Neural cell (in vitro differentiated cells): ENCODE data around the gene RGS12. TPM values are rescaled to one million over a fixed set of nuclear protein-coding genes. Genes with fewer than 3 reads are reported as not detected.

Experiments used
- H2AFZ ChIP-seq: fragments of 200-600, 300-800 bp; sonication (generic), shearing (Covaris generic); 2 replicates; pipeline ENCODE4 v1.6.0; 2014; ENCODE audit warnings: low read depth, mild to moderate bottlenecking, antibody characterized with exemption, low read length, moderate library complexity
- H3F3A ChIP-seq: fragments of 200-600 bp; shearing (Covaris generic); 2 replicates; pipeline ENCODE4 v1.6.1; 2016; ENCODE audit warnings: mild to moderate bottlenecking, moderate library complexity, mixed read lengths, antibody characterized with exemption, low read length; ENCODE audit not compliant: insufficient read depth, poor library complexity, severe bottlenecking
- H3K27ac ChIP-seq: fragments of 200-600, 300-800 bp; sonication (generic), shearing (Covaris generic); 2 replicates; pipeline ENCODE4 v1.5.1; 2014; ENCODE audit warnings: mild to moderate bottlenecking, low read length, moderate library complexity
- H3K27me3 ChIP-seq: fragments of 300-800, 200-600 bp; sonication (generic), shearing (Covaris generic); 2 replicates; pipeline ENCODE4 v1.6.0; 2014; ENCODE audit warnings: mild to moderate bottlenecking, low read depth, low read length, moderate library complexity; ENCODE audit not compliant: insufficient read depth
- H3K36me3 ChIP-seq: fragments of 300-800, 200-600 bp; sonication (generic), shearing (Covaris generic); 2 replicates; pipeline ENCODE4 v1.5.1; 2014; ENCODE audit warnings: mild to moderate bottlenecking, antibody characterized with exemption, low read length, moderate library complexity; ENCODE audit not compliant: insufficient read depth
- H3K4me2 ChIP-seq: fragments of 300-800, 200-600 bp; sonication (generic), shearing (Covaris generic); 2 replicates; pipeline ENCODE4 v1.6.0; 2014; ENCODE audit warnings: mild to moderate bottlenecking, low read length
- H3K4me3 ChIP-seq: fragments of 300-800, 200-600 bp; sonication (generic), shearing (Covaris generic); 2 replicates; pipeline ENCODE4 v1.5.1; 2014; ENCODE audit warnings: mild to moderate bottlenecking, low read length, moderate library complexity
- H3K79me2 ChIP-seq: fragments of 200-600 bp; shearing (Covaris generic); replicated peaks from 2 replicates; pipeline ENCODE4 v1.6.0; 2014; ENCODE audit warnings: mild to moderate bottlenecking, low read length, moderate library complexity; ENCODE audit not compliant: insufficient read depth
- H3K9ac ChIP-seq: fragments of 300-800, 200-600 bp; sonication (generic), shearing (Covaris generic); 2 replicates; pipeline ENCODE4 v1.6.1; 2016; ENCODE audit warnings: mild to moderate bottlenecking, low read length, mixed read lengths
- H3K9me2 ChIP-seq: fragments of 200-600 bp; shearing (Covaris generic); 2 replicates; pipeline ENCODE4 v1.6.1; 2016; ENCODE audit warnings: mild to moderate bottlenecking, low read length, mixed read lengths; ENCODE audit not compliant: insufficient read depth
- H3K9me3 ChIP-seq: fragments of 200-600, 300-800 bp; sonication (generic), shearing (Covaris generic); 2 replicates; pipeline ENCODE4 v1.6.1; 2016; ENCODE audit warnings: mild to moderate bottlenecking, mixed run types, low read length, moderate library complexity, mixed read lengths
- H4K20me1 ChIP-seq: fragments of 200-600 bp; shearing (Covaris generic); 2 replicates; pipeline ENCODE4 v1.6.1; 2016; ENCODE audit warnings: mild to moderate bottlenecking, mixed run types; ENCODE audit not compliant: insufficient read depth
- CTCF ChIP-seq: fragments of 450-650 bp; IDR thresholded peaks from 2 replicates; pipeline ENCODE4 v1.5.1; 2014; ENCODE audit warnings: antibody characterized with exemption, mild to moderate bottlenecking, moderate library complexity; ENCODE audit not compliant: poor library complexity, severe bottlenecking
- EP300 ChIP-seq: fragments of 450-650 bp; conservative IDR thresholded peaks from 2 replicates; pipeline ENCODE4 v1.6.1; 2014; ENCODE audit warnings: antibody characterized with exemption, mild to moderate bottlenecking, moderate library complexity; ENCODE audit not compliant: poor library complexity, severe bottlenecking
- EZH2 ChIP-seq: fragments of 200-600, 300-800 bp; shearing (Covaris generic), sonication (generic); IDR thresholded peaks from 2 replicates; pipeline ENCODE4 v1.6.1; 2014; ENCODE audit warnings: antibody characterized with exemption, low read length, borderline replicate concordance, mild to moderate bottlenecking; ENCODE audit not compliant: insufficient read depth, poor library complexity, severe bottlenecking
- MXI1 ChIP-seq: fragments of 450-650 bp; conservative IDR thresholded peaks from 2 replicates; pipeline ENCODE4 v1.6.1; 2014; ENCODE audit warnings: antibody characterized with exemption, mild to moderate bottlenecking; ENCODE audit not compliant: poor library complexity, severe bottlenecking
- POLR2AphosphoS5 ChIP-seq: IDR thresholded peaks from 2 replicates; pipeline ENCODE4 v1.6.1; 2012
- RAD21 ChIP-seq: fragments of 450-650 bp; conservative IDR thresholded peaks from 2 replicates; pipeline ENCODE4 v1.6.1; 2014; ENCODE audit warnings: antibody characterized with exemption, mild to moderate bottlenecking, moderate library complexity
- REST ChIP-seq: IDR thresholded peaks from 2 replicates; pipeline ENCODE4 v1.6.1; 2012; ENCODE audit warnings: borderline replicate concordance
- SMC3 ChIP-seq: fragments of 450-650 bp; conservative IDR thresholded peaks from 2 replicates; pipeline ENCODE4 v1.6.1; 2014; ENCODE audit warnings: antibody characterized with exemption, mild to moderate bottlenecking, moderate library complexity; ENCODE audit not compliant: poor library complexity
- TAF1 ChIP-seq: IDR thresholded peaks from 2 replicates; pipeline ENCODE4 v1.6.1; 2012; ENCODE audit warnings: low read depth
- polyA plus RNA-seq: library from polyadenylated mRNA; depleted of rRNA; stranded (reverse); fragments of >200 nt; gene quantifications from 2 replicates; pipeline ENCODE4 v1.2.3, GENCODE V29; 2014

The RGS12 gene
- polyA plus RNA-seq, 1 donor from 2014 or later, result 66.4 TPM

GRCh38 chr4:3254302-3255131 lies 38.3 kb upstream of the RGS12 start:
- no peaks in the 10 kb centered on the region for H3K36me3 ChIP-seq
- TF ChIP-seq CTCF (no peak), REST (no peak), EP300 (no peak), TAF1 (no peak), SMC3 (no peak)
- no peaks in the 10 kb centered on the region for H3K27me3 ChIP-seq
- peaks cover 3% of the 10 kb centered on the region for H3F3A ChIP-seq
- H3K9ac ChIP-seq, result no peak overlapping the region
- no peak overlapping the region for H3K27ac ChIP-seq
- no peak overlapping the region for H3K4me2 ChIP-seq
- H3K79me2 ChIP-seq, result no peaks in the 10 kb centered on the region
- H3K4me3 ChIP-seq, result no peak overlapping the region
- no peak overlapping the region for H2AFZ ChIP-seq
- H4K20me1 ChIP-seq, result no peaks in the 10 kb centered on the region
- no peaks in the 10 kb centered on the region for H3K9me3 ChIP-seq
- H3K9me2 ChIP-seq, result no peaks in the 10 kb centered on the region

GRCh38 chr4:3255611-3256186 lies 37.1 kb upstream of the RGS12 start:
- Histone ChIP-seq H4K20me1 (no peaks in the 10 kb centered on the region), H3K4me2 (no peak overlapping the region), H3K36me3 (no peaks in the 10 kb centered on the region), H3K27me3 (no peaks in the 10 kb centered on the region), H3K9me3 (no peaks in the 10 kb centered on the region), H3K4me3 (no peak overlapping the region), H3F3A (no peaks in the 10 kb centered on the region), H2AFZ (no peak overlapping the region), H3K9ac (no peak overlapping the region), H3K79me2 (no peaks in the 10 kb centered on the region), H3K27ac (no peak overlapping the region), H3K9me2 (no peaks in the 10 kb centered on the region)
- no peak for TF ChIP-seq RAD21
- no peak for TF ChIP-seq SMC3
- no peak for TF ChIP-seq EP300
- TF ChIP-seq TAF1, result no peak
- no peak for TF ChIP-seq CTCF
- TF ChIP-seq EZH2, result no peak
- no peak for TF ChIP-seq MXI1
- no peak for TF ChIP-seq POLR2AphosphoS5
- no peak for TF ChIP-seq REST
